Stimulated activated CD8-positive, alpha-beta memory T cell treated with anti-CD3 and anti-CD28 coated beads, Interleukin-12 subunit alpha, Interleukin-12 subunit beta, amount 100 ng/mL, for 4 hours (primary cell): ENCODE measurements around the gene CD47.

Experiments
- DNase-seq: peaks from one replicate; pipeline ENCODE4 v3.0.0-alpha.2; 2020; ENCODE audit warnings: low read depth

The CD47 gene

DNA sequence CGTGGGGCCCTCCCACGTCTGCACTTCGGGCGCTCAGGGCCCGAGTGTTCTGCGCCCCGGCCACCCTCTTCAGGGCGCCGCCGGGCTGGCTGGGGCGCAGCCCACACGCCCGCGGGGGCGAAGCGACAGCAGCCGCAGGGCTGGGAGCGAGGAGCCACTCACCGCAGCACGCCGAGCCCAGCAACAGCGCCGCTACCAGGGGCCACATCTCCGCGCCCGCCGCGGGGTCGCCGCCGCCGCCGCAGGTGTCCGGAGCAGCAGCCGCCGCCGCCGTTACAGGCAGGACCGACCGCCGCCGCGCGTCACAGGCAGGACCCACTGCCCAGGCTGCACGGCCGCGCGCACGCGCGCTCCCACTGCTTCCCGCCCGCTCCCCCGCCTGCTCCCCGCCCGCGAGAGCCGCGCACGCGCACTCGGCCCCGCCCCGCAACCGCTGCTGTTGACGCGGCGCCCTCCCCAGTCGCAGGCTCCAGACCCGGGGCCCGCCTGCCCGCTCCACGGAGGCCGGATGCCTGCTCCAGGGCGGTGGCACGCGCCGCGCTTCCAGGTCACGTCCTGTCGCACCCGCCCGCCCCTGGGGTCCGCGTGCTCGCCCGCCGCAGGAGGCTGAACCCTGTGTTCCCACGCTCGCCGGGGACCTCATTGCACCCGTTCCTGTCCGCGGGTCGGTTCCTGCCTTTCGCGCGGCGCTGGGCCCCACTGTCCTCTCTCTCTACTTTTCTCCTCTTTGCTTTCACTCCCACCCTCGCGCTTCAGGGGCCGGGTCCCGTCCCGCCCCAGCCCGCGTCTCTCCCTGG is at the start of gene CD47:
Gene CD47 (minus strand): TSS at position 331 of the 797 bp plus-strand sequence. CDS start 123 bp downstream, at position 208.
- DNase-seq, result peak; percentile 95

DNA sequence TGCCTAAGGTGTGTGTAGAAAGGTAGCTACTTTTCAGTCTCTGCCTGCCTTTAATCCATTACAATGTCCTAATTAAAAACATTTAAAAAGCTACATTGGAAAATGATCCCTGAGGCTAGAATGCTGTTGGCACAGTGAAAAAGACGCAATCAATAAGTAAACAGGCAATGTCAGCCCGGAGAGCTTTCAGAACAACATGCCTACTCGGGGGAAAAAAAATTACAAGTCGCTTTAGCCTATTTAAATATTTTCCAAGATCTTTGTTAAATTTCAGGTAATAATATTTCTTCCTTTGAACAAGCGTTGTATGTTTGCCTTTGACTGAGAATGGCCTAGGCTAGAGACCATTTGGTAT is 46.6 kb upstream of the CD47 start:
- no peak for DNase-seq

DNA sequence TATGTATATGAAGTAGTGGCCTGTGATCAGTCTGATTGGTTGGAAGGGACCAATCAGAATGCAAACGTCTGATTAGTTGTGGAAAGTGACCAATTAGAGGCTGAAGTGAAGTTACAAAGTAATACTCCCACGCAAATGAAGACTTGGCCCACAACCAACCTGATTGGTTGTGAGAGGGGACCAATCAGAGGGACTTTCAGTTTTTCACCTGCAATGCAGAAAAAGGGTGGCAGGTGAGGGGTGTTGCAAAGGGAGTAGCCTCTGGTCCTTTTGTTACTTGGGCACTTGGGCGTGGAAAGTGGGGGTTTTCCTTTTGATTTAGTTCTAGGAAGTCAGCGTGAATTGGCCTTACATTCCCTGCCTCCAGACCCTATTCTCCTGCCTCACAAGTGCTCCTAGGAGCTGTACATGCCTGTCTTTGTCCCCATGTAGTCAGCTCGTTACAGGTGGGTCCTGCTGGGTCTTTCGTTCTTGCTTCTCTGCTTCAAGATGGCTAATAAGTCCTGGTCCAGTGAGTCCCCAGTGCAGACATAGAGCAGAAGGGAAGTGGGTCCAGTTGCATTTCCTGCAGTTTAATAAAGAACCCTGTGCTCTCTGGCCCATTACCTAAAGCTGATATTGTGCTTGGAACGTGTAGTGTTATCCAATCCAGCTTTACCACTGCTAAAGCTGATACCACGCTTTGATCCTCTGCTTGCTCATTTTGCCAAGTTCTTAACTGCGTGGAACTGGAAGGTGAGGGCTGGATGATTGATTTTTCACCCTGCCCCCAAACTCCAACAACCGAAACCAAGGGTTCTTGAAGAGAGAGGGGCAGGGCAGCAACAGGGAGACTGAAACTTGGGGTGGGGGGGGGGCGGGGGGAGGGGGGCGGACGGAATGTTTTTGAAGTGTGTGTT is 46.0 kb upstream of the CD47 start:
- DNase-seq, result no peak

DNA sequence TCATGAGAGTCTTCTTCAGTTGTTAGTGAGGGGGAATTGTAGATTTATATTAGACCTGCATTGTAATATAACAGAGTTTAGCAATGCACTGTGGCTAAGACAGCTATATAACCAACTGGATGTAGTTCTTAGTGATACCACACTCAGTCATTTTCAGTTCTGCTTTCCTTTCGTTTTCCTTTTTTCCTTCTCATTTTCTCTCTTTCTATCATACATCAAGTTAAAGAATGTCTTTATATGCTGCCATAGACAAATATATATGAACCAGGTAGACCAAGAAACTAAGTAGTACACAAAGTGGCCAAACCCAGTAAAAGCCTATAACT is 43.7 kb upstream of the CD47 start:
- DNase-seq, result no peak

DNA sequence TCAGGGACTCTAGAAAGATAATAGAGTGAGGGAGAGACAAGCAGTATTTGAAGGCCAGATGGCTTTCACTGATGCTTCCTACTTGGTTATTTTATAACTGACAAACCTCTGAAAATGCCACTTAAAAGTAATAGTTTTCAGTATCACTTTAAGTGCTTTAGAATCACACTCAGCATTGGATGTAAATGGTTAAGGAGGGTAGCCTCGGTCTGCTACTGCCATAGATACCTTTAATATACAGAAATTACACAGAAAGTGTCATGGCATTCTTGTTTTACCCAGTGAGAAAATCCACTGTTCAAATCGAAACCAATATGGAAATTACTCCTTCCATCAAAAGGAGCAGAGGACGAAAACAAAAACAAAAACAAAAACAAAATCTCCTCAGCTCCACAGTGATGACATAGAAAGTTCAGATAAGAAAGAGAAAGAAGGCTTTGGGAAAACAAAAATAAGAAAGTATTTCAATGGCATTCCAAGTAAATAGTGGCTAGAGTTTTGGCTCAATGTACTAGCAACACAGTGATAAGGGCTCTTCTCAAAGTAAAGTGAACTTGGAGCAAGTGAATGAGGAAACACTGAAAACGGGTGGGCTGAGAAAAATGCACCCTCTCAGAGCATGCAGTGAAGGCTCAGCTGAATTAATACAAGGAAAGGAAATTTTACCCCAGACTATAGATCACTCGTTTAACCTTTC is 43.2 kb upstream of the CD47 start:
- no peak for DNase-seq

DNA sequence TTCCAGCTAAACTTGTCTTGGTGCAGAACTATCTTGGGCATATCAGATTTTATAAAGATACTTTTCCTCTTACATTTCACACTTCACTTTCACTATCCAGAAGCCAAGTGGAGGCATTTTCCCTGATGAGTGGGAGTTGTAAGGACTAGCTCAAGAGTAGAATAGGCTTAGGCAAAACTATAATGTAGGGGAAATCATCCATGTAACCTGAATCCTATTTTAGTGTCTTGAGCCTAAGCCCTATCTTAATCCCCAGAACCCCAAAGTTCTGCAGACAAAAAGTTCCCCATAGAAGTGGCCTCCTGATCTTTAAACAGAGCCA is 42.2 kb upstream of the CD47 start:
- DNase-seq, result no peak

DNA sequence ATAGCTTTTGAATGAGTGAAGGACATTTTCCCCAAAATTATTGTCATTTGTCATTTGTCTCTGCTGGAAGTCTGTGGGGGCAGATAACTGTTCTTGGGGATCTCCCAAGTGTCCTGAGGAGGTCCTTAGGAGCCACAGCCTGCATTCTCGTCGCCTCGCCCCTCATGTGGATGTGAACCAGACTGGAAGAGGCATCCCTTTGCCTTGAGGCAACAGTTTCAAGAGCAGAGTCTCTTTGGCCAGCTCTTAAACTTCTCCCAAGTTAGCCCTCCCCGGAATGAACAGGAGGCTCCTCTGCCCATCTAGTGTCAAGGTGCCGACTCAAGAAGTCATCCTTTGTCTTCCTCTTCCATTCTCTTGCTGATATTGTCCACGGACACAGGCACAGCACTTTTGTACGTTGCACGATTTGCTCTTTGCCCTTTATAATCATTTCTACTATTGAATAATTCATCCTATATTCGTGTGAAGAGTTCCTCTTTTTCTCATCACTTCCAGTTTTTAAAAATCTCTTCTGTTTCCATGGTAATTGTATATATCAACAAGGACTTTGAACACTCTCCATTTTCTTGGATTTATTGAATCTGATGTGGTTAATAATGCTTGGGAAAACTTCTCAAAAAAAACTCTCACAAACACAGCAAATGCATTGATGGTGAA is 40.8 kb upstream of the CD47 start:
- no peak for DNase-seq

DNA sequence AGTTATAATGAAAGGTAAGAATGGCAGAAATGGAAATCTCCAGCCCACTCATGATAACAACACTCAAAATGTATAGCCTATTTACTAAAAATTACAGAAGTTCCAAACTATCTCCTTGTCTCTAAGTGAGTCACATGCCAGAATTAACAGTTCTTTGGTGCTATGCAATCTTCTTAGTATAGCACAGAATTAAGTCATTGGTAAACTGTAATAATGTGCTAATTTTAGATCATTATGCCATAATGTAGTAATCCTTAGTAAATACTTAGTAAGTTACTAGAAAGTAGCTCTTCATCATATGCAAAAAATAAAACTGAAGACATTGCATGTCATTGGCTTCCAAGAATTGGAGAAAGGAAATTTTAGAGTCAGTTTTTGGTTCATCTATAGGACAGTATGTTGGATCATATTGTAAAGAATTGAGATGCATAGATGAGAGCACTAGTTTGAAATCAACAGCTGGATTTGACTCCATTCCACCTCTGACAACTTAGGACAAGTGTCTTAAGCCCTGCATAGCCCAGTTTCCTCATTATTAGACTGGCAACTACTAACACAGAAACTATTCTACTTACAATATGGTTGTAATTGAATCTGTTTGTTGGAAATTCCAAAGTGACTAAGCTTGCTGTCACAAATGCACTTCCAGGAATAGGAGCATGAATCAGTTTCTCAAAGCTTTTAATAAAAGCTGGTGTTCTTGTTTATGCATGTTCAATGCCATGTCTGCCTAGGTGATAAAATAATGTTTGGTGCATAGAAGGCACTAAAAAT is 40.1 kb upstream of the CD47 start:
- DNase-seq, result no peak

DNA sequence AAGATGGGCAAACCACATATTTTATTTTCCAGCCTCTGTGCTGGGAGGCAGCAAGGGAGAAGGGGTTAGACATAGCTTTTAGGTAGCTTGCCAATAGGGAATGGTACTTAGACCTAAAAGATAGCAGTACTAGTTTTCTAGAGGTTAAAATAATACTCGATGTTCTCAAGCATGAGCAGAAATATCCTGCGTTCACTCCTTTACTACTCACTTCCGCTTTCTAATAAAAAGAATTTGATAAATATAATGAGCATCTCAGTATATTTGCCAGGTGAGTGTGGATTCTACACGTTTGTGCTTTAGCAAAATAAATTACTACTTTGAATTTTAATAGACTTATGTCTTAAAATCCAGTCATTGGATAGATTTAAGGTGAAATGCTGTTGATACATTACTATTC is 39.4 kb upstream of the CD47 start:
- DNase-seq, result no peak

DNA sequence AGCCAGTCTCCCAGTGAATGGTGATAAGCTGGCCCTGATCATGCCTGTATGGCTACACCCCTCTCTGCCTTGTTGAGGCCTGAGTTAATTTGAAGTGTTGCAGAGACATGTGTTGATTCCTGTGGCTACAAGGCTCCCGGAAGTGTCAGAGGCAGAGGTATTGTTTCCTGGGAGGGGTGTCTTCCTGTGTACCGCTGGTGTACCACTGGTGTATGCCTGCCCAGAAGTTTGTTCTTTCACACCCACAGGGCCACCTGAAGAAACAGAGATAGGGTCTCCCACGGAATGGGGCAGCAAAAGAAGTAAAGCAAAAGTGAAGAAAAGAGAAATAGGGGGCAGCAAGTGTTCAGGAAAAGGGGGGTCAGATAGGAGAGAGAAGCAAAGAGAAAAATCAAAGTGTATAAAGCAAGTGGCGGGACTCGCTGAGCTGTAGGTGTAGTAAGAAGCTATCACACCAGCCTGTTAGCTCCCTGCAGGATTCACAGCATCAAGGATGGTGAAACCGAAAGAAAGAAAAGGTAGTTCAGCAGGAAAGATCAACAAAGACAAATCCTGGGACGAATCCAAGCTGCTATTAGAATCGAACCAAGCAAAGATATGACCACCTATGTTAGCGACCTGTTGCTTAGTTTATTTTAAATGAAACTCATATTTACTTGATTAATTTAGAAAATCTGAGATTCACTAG is 36.6 kb upstream of the CD47 start:
- DNase-seq, result peak; percentile 27

DNA sequence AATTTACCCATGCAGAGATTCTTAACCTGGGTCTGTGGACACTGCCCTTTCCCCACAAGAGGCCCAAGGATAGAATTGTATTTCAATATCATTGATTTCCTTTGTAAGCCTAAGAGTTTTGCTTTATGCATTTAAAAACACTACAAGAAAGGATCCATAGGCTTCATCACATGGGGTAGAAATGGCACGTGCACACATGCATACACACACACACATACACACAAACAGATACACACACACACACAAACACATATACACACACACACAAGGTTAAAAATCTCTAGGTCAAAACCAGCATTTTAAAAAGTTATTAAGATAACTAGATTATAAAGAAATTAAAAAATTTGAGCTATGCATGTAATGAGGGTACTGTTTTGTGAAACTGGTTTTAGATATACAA is 35.5 kb upstream of the CD47 start:
- DNase-seq, result no peak

DNA sequence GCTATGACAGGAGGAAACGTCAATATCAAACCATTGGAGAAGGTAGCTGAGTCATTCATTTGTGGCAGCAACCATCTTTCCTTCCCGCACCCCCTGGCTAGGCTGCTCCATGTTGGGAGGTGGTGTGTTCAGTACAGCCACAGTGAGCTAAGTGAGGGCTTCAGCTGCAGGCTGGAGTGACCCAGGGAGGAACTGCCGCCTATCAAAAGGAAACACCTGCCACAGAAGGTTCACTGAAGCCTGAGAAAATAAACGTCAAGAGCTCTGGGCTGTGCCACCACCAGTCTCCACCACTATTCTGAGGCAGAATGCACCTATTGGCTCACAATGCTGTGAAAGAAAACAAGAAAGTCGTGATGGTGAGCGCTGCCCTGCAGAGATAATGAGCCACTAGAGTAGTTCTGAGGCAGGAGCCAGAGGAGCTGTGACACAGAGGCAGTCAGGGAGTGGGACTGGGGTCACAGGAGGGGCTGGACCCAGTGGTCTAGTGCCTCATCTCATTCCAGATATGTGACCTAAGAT is 34.8 kb upstream of the CD47 start:
- DNase-seq, result peak; percentile 15

DNA sequence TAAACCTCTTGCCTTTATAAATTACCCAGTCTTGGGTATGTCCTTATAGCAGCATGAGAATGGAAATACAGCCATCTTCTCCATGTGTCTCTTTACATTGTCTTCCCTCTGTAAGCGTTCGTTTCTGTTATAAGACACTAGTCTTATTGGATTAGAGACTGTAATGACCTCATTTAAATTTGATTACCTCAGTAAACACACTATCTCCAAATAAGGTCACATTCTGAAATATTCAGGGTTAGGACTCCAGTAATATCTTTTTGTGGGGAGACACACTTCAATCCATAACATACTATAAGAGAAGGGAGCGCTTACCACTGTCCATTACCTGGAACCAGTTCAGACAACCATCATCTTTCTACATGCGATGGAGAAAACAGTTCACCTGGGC is 34.3 kb upstream of the CD47 start:
- DNase-seq, result no peak

DNA sequence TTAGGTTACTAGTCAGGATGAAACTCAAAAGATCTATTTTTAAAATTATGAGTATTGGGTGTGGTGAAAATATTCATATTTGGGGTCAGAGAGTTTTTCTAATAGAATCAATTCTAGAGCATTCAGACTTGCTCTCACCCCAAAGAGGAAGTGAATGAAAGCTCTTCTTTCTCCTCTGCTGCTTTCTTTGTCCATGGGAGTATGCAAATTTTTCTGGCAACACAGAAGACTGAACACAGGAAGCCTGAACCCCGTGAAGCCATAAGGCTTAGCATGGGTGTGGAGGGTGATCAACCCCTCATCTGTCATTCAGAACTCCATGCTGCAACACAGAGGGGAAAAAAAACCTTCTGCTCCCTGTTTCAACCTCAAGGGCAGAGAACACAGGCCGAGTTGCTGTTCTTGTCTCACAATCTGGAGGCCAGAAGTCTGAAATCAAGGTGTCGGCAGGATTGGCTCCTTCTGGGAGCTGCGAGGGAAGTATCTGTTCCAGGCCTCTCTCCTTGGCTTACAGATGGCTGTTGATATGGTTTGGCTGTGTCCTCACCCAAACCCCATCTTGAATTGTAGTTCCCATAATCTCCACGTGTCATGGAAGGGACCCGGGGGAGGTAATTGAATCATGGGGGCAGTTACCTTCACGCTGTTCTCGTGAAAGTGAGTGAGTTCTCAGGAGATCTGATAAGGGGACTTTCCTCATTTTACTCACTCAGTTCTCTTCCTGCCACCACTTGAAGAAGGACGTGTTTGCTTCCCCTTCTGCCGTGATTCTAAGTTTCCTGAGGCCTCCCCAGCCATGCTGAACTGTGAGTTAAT is 33.7 kb upstream of the CD47 start:
- peak; percentile 38 for DNase-seq

DNA sequence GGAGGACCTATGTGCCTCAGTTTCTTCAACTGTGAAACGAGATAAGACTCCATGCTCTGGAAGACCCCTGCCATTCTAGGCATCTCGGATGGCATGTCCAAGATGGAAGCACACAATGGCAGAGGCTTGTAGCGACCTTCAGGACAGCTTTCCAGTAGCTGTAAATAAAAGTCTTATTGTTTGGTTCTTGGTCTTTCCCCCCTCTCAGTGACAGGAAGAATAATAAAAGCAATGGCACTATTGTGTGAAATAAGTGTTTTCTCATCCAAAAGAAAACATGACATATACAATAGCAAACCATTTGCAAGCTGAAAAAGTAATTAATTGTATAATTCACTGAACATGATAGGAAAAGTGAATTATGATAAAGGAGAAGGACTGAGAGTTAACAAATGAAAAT is 32.5 kb upstream of the CD47 start:
- no peak for DNase-seq

DNA sequence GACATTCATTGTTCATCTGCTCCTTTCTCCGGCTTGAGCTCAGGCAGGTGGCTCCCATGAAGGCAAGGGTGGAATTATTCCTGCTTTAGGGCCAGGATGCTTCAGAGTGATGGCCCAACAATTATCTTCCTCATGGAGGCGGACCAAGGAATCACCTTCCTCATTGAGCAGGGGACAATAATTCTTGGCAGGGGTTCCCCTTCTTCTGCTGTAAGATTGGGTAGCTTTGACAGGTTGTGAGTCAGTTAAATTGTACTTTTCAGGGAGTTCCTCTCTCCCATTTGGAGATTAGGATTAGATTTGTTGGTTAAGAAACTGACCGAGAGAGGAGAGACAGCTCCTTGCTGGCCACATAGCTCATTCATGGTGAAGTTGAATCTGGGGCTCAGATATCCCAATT is 31.4 kb upstream of the CD47 start:
- no peak for DNase-seq

DNA sequence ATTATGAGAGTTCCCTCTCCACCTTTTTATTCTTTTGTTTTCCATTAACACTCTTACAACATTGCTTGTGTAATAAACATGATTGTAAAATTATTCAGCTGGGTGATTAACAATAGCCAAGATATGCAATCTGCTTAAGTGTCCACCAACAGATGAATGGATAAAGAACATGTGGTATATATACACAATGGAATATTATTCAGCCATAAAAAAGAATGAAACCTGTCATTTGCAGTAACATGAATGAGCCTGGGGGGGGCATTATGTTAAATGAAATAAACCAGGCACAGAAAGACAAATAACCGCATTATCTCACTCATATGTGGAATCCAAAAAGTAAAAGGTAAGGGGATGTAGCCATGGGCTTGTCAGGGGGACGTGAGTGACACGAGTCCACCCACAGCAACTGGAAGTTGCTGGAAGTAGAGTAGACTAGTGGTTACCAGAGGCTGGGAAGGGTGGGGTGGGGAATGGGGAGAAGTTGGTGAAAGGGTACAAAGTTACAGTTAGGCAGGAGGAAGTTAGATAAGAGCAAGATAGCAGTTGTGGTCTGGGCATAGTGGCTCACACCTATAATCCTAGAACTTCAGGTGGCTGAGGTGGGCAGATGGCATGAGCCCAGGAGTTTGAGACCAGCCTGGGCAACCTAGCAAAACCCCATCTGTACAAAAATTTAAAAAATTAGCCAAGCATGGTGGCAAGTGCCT is 28.7 kb upstream of the CD47 start:
- DNase-seq, result no peak

DNA sequence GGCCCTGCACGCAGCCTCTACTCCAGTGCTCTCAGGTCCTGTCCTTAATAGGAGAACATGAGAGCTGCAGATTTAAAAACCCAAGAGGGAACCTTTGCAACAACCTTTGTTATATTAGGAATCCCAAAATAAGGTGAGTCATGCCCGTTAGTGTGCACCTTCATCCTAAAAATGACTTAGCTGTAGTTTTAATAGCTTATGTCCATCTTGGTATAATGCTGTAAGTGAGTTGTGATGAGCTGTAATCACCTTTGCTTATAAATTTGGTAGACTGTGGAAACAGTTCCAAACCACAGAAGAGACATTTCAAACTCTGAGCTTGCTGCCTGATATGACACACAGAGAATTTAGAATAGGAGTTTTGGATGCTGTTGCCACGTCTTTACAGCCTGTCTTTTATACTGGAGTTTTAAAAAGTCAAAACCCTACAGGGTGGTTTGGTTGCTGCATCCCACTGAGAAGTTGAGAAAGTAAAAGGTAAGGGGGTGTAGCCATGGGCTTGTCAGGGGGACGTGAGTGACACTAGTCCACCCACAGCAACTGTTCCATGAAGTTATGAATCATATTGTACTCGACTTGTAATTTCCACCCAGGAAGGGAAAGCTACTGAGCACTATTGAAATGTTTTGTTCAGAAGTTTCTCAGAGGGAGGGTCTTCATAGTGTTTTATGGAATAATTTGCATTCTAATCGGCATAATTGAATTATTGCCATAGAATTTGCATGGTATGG is 27.4 kb upstream of the CD47 start:
- no peak for DNase-seq
